ENCODE results near the gene RADIL. TPM values are rescaled to one million over a fixed set of nuclear protein-coding genes. Genes with fewer than 3 reads are reported as not detected.

The RADIL gene
- total RNA-seq, 1 donor from 2014 or later: 2.1 TPM

DNA sequence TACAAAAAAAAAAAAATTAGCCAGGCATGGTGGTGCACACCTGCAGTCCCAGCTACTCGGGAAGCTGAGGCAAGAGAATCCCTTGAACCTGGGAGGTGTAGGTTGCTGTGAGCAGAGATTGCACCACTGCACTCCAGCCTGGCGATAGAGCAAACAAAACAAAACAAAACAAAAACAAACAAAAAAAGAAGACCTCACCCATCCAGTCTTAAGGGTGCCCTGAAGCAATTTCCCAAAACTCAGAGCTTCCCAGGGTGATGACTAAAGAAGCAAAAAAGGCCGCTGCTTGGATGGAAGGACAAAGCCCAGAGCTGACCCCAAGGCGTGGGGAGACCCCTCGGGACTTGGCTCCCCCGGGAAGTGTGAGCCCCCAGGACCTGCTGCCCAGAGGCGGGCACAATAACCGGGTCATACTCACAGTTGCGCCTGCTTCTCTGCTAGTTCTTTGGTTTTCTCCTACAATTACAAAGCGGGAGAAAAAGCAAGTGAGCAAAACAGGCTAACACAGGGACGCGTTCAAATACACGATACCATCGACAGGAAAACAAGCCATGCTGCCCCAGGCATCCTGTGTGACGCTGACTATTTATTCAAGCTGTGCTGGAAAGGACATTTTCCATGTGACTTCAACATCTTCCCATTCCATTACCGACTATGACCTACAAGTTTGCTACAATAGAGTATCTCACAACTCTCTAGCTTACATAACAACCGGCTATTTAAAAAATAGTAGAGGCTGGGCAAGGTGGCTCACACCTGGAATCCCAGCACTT is 51.6 kb downstream of the RADIL start:
- TF ChIP-seq CTCF (IDR thresholded peaks at IDR 0.05): no peak
- DNase-seq (ENCODE audit: extremely low spot score, unreplicated experiment): no peak
- H3K36me3 Mint-ChIP-seq (ENCODE audit: unreplicated experiment): peaks cover 2% of the 10 kb centered on the region
- no peaks in the 10 kb centered on the region for H3K9me3 Mint-ChIP-seq (ENCODE audit: unreplicated experiment)
- H3K27ac Mint-ChIP-seq (ENCODE audit: unreplicated experiment): no peak overlapping the region
- H3K4me1 Mint-ChIP-seq (ENCODE audit: unreplicated experiment): peaks cover 9% of the 10 kb centered on the region
- H3K4me3 Mint-ChIP-seq (ENCODE audit: unreplicated experiment): no peak overlapping the region
- no peaks in the 10 kb centered on the region for H3K27me3 Mint-ChIP-seq (ENCODE audit: unreplicated experiment)

DNA sequence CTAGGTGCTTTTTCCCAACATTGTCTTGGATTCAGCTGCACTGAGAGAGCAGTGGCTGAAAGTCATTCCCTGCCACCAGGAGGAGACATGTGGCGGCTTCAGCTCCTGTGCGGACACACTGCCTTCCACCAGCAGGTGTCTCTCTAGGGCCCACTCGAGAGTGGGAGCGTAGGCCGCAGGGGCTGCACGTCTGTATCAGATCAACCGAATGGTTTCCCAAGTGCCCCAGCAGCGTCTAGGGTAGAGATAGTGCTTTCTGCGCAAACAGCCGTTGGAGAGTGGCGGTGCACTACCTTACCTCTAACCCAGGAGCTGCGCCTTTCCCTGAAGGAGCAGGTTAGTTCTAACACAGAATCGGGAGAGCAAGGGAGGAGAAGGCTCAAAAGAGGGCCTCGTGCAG is 53.3 kb downstream of the RADIL start:
- no peak overlapping the region for H3K27ac Mint-ChIP-seq (ENCODE audit: unreplicated experiment)
- peak; percentile 67 for TF ChIP-seq CTCF (IDR thresholded peaks at IDR 0.05)
- H3K4me1 Mint-ChIP-seq (ENCODE audit: unreplicated experiment): peaks cover 9% of the 10 kb centered on the region
- H3K9me3 Mint-ChIP-seq (ENCODE audit: unreplicated experiment): no peaks in the 10 kb centered on the region
- no peak for DNase-seq (ENCODE audit: extremely low spot score, unreplicated experiment)
- no peaks in the 10 kb centered on the region for H3K27me3 Mint-ChIP-seq (ENCODE audit: unreplicated experiment)
- peaks cover 2% of the 10 kb centered on the region for H3K36me3 Mint-ChIP-seq (ENCODE audit: unreplicated experiment)
- H3K4me3 Mint-ChIP-seq (ENCODE audit: unreplicated experiment): no peak overlapping the region

GRCh38 chr7:4828720-4829383 is 54.7 kb downstream of the RADIL start:
- no peak for DNase-seq (ENCODE audit: extremely low spot score, unreplicated experiment)
- Mint-ChIP-seq H3K4me1 (ENCODE audit: unreplicated experiment) (peaks cover 9% of the 10 kb centered on the region), H3K36me3 (ENCODE audit: unreplicated experiment) (peaks cover 2% of the 10 kb centered on the region), H3K27me3 (ENCODE audit: unreplicated experiment) (no peaks in the 10 kb centered on the region), H3K9me3 (ENCODE audit: unreplicated experiment) (no peaks in the 10 kb centered on the region), H3K4me3 (ENCODE audit: unreplicated experiment) (no peak overlapping the region), H3K27ac (ENCODE audit: unreplicated experiment) (no peak overlapping the region)
- no peak for TF ChIP-seq CTCF (IDR thresholded peaks at IDR 0.05)

- Mint-ChIP-seq H3K27me3 (ENCODE audit: unreplicated experiment) (no peaks in the 10 kb centered on the region), H3K36me3 (ENCODE audit: unreplicated experiment) (peaks cover 2% of the 10 kb centered on the region), H3K27ac (ENCODE audit: unreplicated experiment) (no peak overlapping the region), H3K4me1 (ENCODE audit: unreplicated experiment) (no peaks in the 10 kb centered on the region), H3K4me3 (ENCODE audit: unreplicated experiment) (no peak overlapping the region), H3K9me3 (ENCODE audit: unreplicated experiment) (no peaks in the 10 kb centered on the region)
- no peak for TF ChIP-seq CTCF (IDR thresholded peaks at IDR 0.05)
- no peak for DNase-seq (ENCODE audit: extremely low spot score, unreplicated experiment)
Measured at GRCh38 chr7:4825081-4825480, 58.4 kb downstream of the RADIL start.

GRCh38 chr7:4824120-4824775 is 59.3 kb downstream of the RADIL start:
- H3K4me3 Mint-ChIP-seq (ENCODE audit: unreplicated experiment): no peak overlapping the region
- H3K4me1 Mint-ChIP-seq (ENCODE audit: unreplicated experiment): no peaks in the 10 kb centered on the region
- H3K27me3 Mint-ChIP-seq (ENCODE audit: unreplicated experiment): no peaks in the 10 kb centered on the region
- H3K27ac Mint-ChIP-seq (ENCODE audit: unreplicated experiment): no peak overlapping the region
- H3K9me3 Mint-ChIP-seq (ENCODE audit: unreplicated experiment): no peaks in the 10 kb centered on the region
- DNase-seq (ENCODE audit: extremely low spot score, unreplicated experiment): no peak
- no peaks in the 10 kb centered on the region for H3K36me3 Mint-ChIP-seq (ENCODE audit: unreplicated experiment)
- TF ChIP-seq CTCF (IDR thresholded peaks at IDR 0.05): no peak

Measured in osteocyte (in vitro differentiated cells).